Stomach (tissue), 9 donors: ENCODE results near the gene BNC2. TPM values are rescaled to one million over a fixed set of nuclear protein-coding genes. Genes with fewer than 3 reads are reported as not detected.

Experiments
- DNase-seq, 2 donors: peaks; one replicate each; pipeline versions ENCODE4 v3.0.0 to v3.0.0-alpha.2; 2013 to 2019
- H3K27ac ChIP-seq, 5 donors: fragments of 200-600 bp in 4 of 5; sonication (generic) in 4 of 5; one replicate each; pipeline ENCODE4 v1.5.1; 2013 to 2019; ENCODE audit warnings: mild to moderate bottlenecking in 1 of 5, moderate library complexity in 1 of 5
- H3K27me3 ChIP-seq, 3 donors: fragments of 200-600 bp; sonication (generic); one replicate each; pipeline ENCODE4 v1.5.1; 2017 to 2019; ENCODE audit warnings: mixed run types in 1 of 3
- H3K36me3 ChIP-seq, 4 donors: fragments of 200-600 bp; sonication (generic); 1 replicate in 3 of 4; 2 replicates in 1 of 4; pipeline ENCODE4 v1.5.1; 2016 to 2019
- H3K4me1 ChIP-seq, 4 donors: fragments of 200-600 bp; sonication (generic); one replicate each; pipeline ENCODE4 v1.5.1; 2016 to 2019
- H3K4me3 ChIP-seq, 4 donors: fragments of 200-600 bp; sonication (generic) in 3 of 4; one replicate each; pipeline ENCODE4 v1.5.1; 2016 to 2019; ENCODE audit warnings: mild to moderate bottlenecking in 1 of 4
- H3K9me3 ChIP-seq, 4 donors: fragments of 200-600 bp; sonication (generic); one replicate each; pipeline ENCODE4 v1.5.1; 2016 to 2019
- EP300 ChIP-seq: sonication (generic); formaldehyde crosslinking; IDR thresholded peaks from one replicate; pipeline ENCODE4 v1.6.1; 2017; ENCODE audit warnings: antibody characterized with exemption
- POLR2A ChIP-seq, 4 donors: fragments of 450-650 bp; IDR thresholded peaks; one replicate each; pipeline ENCODE4 v1.6.1; 2016; ENCODE audit warnings: antibody characterized with exemption in 4 of 4, control low read depth in 2 of 4, mild to moderate bottlenecking in 1 of 4, moderate library complexity in 1 of 4
- POLR2AphosphoS5 ChIP-seq, 3 donors: sonication (generic); formaldehyde crosslinking; IDR thresholded peaks; one replicate each; pipeline ENCODE4 v1.6.1; 2016; ENCODE audit warnings: antibody characterized with exemption in 3 of 3
- WGBS, 5 donors: extraction: QIAGEN DNeasy Blood & Tissue Kit in 3 of 5; methylation state at CpG; one replicate each; pipeline versions ENCODE4 v1.1.5 to v1.1.7; 2013 to 2018; 5-methylcytosine and 5-hydroxymethylcytosine counted together
- intact Hi-C: fragments of 100-400 bp; cut with DNase I; formaldehyde crosslinking; loops from one replicate; pipeline ENCODE4 v1.15.1; 2023; ENCODE audit warnings: low total_unique reads
- polyA plus RNA-seq, 3 donors: library from polyadenylated mRNA; stranded (reverse); fragments of 200-250 nt; gene quantifications; one replicate each; pipeline ENCODE4 v1.2.3, GENCODE V29; 2013
- total RNA-seq, 5 donors: library from RNA; depleted of rRNA; stranded (reverse); fragments of >200 nt; gene quantifications; one replicate each; pipeline versions ENCODE4 v1.1.0 to v1.2.3, GENCODE V29; 2014 to 2016
- TF ChIP-seq, protein P1 (sequence below), 7 experiments: fragments of 450-650 bp in 4 of 7; fragments of 200-600 bp in 3 of 7; sonication (generic) in 3 of 7; IDR thresholded peaks; one replicate each; pipeline ENCODE4 v1.5.1; 2016 to 2019; ENCODE audit warnings: antibody characterized with exemption in 7 of 7, control low read depth in 2 of 7, mild to moderate bottlenecking in 1 of 7
- donor health status: healthy with polysubstance abuse.
- donor health status: Bipolar disorder and iron deficiency.
- donor health status: healthy.

The BNC2 gene
- total and polyA plus RNA-seq, 8 donors: 1.1 to 60.7 (median 7.6) TPM

GRCh38 chr9:16618524-16618923, 251.9 kb downstream of the BNC2 start:
- TF ChIP-seq, protein P1, sequence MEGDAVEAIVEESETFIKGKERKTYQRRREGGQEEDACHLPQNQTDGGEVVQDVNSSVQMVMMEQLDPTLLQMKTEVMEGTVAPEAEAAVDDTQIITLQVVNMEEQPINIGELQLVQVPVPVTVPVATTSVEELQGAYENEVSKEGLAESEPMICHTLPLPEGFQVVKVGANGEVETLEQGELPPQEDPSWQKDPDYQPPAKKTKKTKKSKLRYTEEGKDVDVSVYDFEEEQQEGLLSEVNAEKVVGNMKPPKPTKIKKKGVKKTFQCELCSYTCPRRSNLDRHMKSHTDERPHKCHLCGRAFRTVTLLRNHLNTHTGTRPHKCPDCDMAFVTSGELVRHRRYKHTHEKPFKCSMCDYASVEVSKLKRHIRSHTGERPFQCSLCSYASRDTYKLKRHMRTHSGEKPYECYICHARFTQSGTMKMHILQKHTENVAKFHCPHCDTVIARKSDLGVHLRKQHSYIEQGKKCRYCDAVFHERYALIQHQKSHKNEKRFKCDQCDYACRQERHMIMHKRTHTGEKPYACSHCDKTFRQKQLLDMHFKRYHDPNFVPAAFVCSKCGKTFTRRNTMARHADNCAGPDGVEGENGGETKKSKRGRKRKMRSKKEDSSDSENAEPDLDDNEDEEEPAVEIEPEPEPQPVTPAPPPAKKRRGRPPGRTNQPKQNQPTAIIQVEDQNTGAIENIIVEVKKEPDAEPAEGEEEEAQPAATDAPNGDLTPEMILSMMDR (IDR thresholded peaks at IDR 0.05): no peak
- TF ChIP-seq EP300: no peak
- no peak for TF ChIP-seq POLR2A (IDR thresholded peaks at IDR 0.05)
- no peak for TF ChIP-seq POLR2AphosphoS5 (IDR thresholded peaks at IDR 0.05)
- Histone ChIP-seq H3K9me3 (no peaks in the 10 kb centered on the region), H3K4me3 (no peak overlapping the region), H3K36me3 (no peaks in the 10 kb centered on the region), H3K27me3 (no peaks in the 10 kb centered on the region), H3K27ac (no peak overlapping the region), H3K4me1 (peaks cover 0 to 25% (median 3%) of the 10 kb centered on the region in 4 donors)
- DNase-seq: no peak
- WGBS, 5 donors: 67 to 80% (median 70%) methylated on average over 3 of the region's 3 CpGs
- intact Hi-C loops: no loop called here

- no peaks in the 10 kb centered on the region for H3K36me3 ChIP-seq
- WGBS, 5 donors: 71 to 81% (median 79%) methylated on average over 2 of the region's 2 CpGs
- peaks cover 0 to 25% (median 3%) of the 10 kb centered on the region in 4 donors for H3K4me1 ChIP-seq
Measured at GRCh38 chr9:16616686-16617085, 253.8 kb downstream of the BNC2 start.

GRCh38 chr9:16615451-16615850, 255.0 kb downstream of the BNC2 start:
- TF ChIP-seq EP300 (no peak), POLR2A (IDR thresholded peaks at IDR 0.05) (no peak), POLR2AphosphoS5 (IDR thresholded peaks at IDR 0.05) (no peak)
- TF ChIP-seq, protein P1 (IDR thresholded peaks at IDR 0.05): no peak
- DNase-seq: no peak
- Histone ChIP-seq H3K4me1 (peaks cover 0 to 18% (median 6%) of the 10 kb centered on the region in 4 donors), H3K27ac (no peak overlapping the region), H3K27me3 (no peaks in the 10 kb centered on the region), H3K36me3 (no peaks in the 10 kb centered on the region), H3K4me3 (no peak overlapping the region), H3K9me3 (no peaks in the 10 kb centered on the region)
- intact Hi-C loops: no loop called here
- 72 to 80% (median 77%) methylated on average over 4 of the region's 4 CpGs for WGBS, 5 donors

More at GRCh38 chr9:16616686-16617085, 253.8 kb downstream of the BNC2 start:
- TF ChIP-seq EP300: no peak
- TF ChIP-seq, protein P1 (IDR thresholded peaks at IDR 0.05): no peak
- H3K27me3 ChIP-seq: no peaks in the 10 kb centered on the region
- H3K4me3 ChIP-seq: no peak overlapping the region
- H3K27ac ChIP-seq: no peak overlapping the region
- no peaks in the 10 kb centered on the region for H3K9me3 ChIP-seq
- intact Hi-C loops: no loop called here
- no peak for DNase-seq

DNA sequence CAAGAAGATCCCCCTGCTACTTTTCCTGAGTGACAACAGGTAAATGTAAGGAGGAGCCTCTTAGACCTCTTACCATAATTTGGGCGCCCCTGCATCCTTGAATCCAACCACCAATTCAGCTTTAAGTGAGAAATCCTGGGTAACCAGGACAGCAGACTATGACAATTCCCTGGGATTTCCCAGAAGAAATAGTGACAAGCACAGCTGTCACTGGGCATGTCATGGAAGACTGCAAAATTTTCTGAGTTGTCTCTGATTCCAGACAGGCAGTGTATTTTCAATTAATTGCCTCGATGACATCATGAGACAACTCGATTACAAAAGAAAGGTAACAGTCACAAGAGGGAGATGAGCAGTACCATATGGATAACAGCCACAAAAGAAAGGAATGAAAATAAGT, 256.9 kb downstream of the BNC2 start:
- 57 to 68% (median 60%) methylated on average over 3 of the region's 3 CpGs for WGBS, 5 donors
- TF ChIP-seq POLR2A (IDR thresholded peaks at IDR 0.05): no peak
- TF ChIP-seq POLR2AphosphoS5 (IDR thresholded peaks at IDR 0.05): no peak
- TF ChIP-seq EP300: no peak
- TF ChIP-seq, protein P1 (IDR thresholded peaks at IDR 0.05): no peak
- Histone ChIP-seq H3K4me3 (no peak overlapping the region), H3K4me1 (peaks cover 0 to 5% (median under 1%) of the 10 kb centered on the region in 4 donors), H3K9me3 (no peaks in the 10 kb centered on the region), H3K27me3 (no peaks in the 10 kb centered on the region), H3K27ac (no peak overlapping the region), H3K36me3 (no peaks in the 10 kb centered on the region)
- intact Hi-C loops: no loop called here
- DNase-seq: no peak
